Hepatocyte (in vitro differentiated cells): Measurements from ENCODE around the gene SYT14.

ENCODE experiments used
- CTCF ChIP-seq: fragments of 200-600 bp; sonication (generic); IDR thresholded peaks from 2 replicates; pipeline ENCODE4 v1.5.1; 2016; ENCODE audit warnings: antibody characterized with exemption, mild to moderate bottlenecking; ENCODE audit not compliant: poor library complexity
- EZH2 ChIP-seq: fragments of 200-600 bp; sonication (generic); IDR thresholded peaks from 2 replicates; pipeline ENCODE4 v1.6.1; 2016; ENCODE audit warnings: antibody characterized with exemption, mild to moderate bottlenecking, borderline replicate concordance

- TF ChIP-seq CTCF (no peak), EZH2 (no peak)
These were observed 58.3 kb downstream of the SYT14 start for GRCh38 chr1:209996348-209996747.
